HUES6 (cell line): ENCODE results near the gene NOXRED1.

Experiments
- H3K27ac ChIP-seq: 2 replicates; pipeline ENCODE4 v1.7.0; 2013; ENCODE audit warnings: low read depth, mild to moderate bottlenecking, low read length, inconsistent platforms
- H3K27me3 ChIP-seq: 2 replicates; pipeline ENCODE4 v1.6.1; 2013; ENCODE audit warnings: low read length; ENCODE audit not compliant: control insufficient read depth, insufficient read depth
- H3K36me3 ChIP-seq: 2 replicates; pipeline ENCODE4 v1.6.1; 2013; ENCODE audit warnings: low read length; ENCODE audit not compliant: control insufficient read depth, insufficient read depth
- H3K4me1 ChIP-seq: 2 replicates; pipeline ENCODE4 v1.6.1; 2013; ENCODE audit warnings: low read length; ENCODE audit not compliant: control insufficient read depth, insufficient read depth
- H3K4me3 ChIP-seq: 2 replicates; pipeline ENCODE4 v1.5.1; 2013; ENCODE audit warnings: low read depth, low read length
- H3K9ac ChIP-seq: one replicate; pipeline ENCODE4 v1.6.1; 2013; ENCODE audit warnings: mild to moderate bottlenecking, low read length
- H3K9me3 ChIP-seq: 2 replicates; pipeline ENCODE4 v1.6.1; 2013; ENCODE audit warnings: low read depth, low read length; ENCODE audit not compliant: control insufficient read depth, insufficient read depth

Gene NOXRED1

DNA sequence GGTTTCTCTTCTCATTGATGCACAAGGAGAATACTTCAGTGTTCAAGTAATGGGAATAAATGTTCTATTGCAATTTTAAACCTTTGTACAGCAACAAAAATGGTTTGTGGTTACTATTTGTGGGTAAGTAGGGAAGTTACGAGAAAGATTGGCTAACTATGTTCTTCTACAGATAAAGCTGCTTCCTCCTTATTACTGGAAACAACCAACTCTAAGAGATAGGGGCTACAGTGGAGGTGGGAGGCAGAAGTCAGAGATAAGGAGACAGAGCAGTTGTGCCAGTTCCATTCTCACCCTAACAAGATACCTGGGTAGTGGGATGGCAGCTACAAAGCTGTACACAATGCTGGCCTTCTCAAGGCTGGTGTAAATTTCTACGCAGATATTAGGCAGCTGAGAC is 16.2 kb downstream of the NOXRED1 start:
- H3K27ac ChIP-seq = no peak overlapping the region
- no peaks in the 10 kb centered on the region for H3K9me3 ChIP-seq
- H3K27me3 ChIP-seq = no peaks in the 10 kb centered on the region
- no peaks in the 10 kb centered on the region for H3K36me3 ChIP-seq
- H3K4me3 ChIP-seq = no peak overlapping the region
- H3K4me1 ChIP-seq = no peaks in the 10 kb centered on the region
- no peak overlapping the region for H3K9ac ChIP-seq

- no peaks in the 10 kb centered on the region for H3K27me3 ChIP-seq
- H3K9ac ChIP-seq = no peak overlapping the region
- no peaks in the 10 kb centered on the region for H3K4me1 ChIP-seq
- no peak overlapping the region for H3K27ac ChIP-seq
- no peaks in the 10 kb centered on the region for H3K9me3 ChIP-seq
- no peak overlapping the region for H3K4me3 ChIP-seq
- H3K36me3 ChIP-seq = no peaks in the 10 kb centered on the region
These were observed 16.6 kb downstream of the NOXRED1 start for GRCh38 chr14:77406718-77407117.

- no peaks in the 10 kb centered on the region for H3K4me1 ChIP-seq
- no peaks in the 10 kb centered on the region for H3K36me3 ChIP-seq
- no peak overlapping the region for H3K9ac ChIP-seq
- no peak overlapping the region for H3K27ac ChIP-seq
- H3K9me3 ChIP-seq = no peaks in the 10 kb centered on the region
- H3K4me3 ChIP-seq = no peak overlapping the region
- no peaks in the 10 kb centered on the region for H3K27me3 ChIP-seq
These were observed 17.2 kb downstream of the NOXRED1 start for GRCh38 chr14:77406086-77406485.

- no peaks in the 10 kb centered on the region for H3K9me3 ChIP-seq
- no peaks in the 10 kb centered on the region for H3K27me3 ChIP-seq
- H3K4me3 ChIP-seq = no peak overlapping the region
- H3K9ac ChIP-seq = no peak overlapping the region
- no peaks in the 10 kb centered on the region for H3K36me3 ChIP-seq
- H3K4me1 ChIP-seq = no peaks in the 10 kb centered on the region
- no peak overlapping the region for H3K27ac ChIP-seq
These were observed 19.6 kb downstream of the NOXRED1 start for GRCh38 chr14:77403768-77404167.

- no peak overlapping the region for H3K4me3 ChIP-seq
- H3K9ac ChIP-seq = no peak overlapping the region
These were observed 23.1 kb downstream of the NOXRED1 start for GRCh38 chr14:77400216-77400615.

GRCh38 chr14:77390188-77390587 is 33.1 kb downstream of the NOXRED1 start:
- no peaks in the 10 kb centered on the region for H3K27me3 ChIP-seq
- H3K27ac ChIP-seq = no peak overlapping the region
- no peak overlapping the region for H3K4me3 ChIP-seq
- no peaks in the 10 kb centered on the region for H3K9me3 ChIP-seq
- H3K9ac ChIP-seq = no peak overlapping the region
- no peaks in the 10 kb centered on the region for H3K36me3 ChIP-seq
- no peaks in the 10 kb centered on the region for H3K4me1 ChIP-seq

More at GRCh38 chr14:77400216-77400615, 23.1 kb downstream of the NOXRED1 start:
- H3K4me1 ChIP-seq = no peaks in the 10 kb centered on the region
- H3K36me3 ChIP-seq = no peaks in the 10 kb centered on the region
- H3K9me3 ChIP-seq = 0 out of 2 replicates have a peak, but pooled peaks cover 3% of the 10 kb centered on the region
- no peaks in the 10 kb centered on the region for H3K27me3 ChIP-seq
- no peak overlapping the region for H3K27ac ChIP-seq

GRCh38 chr14:77378701-77379100 is 44.6 kb downstream of the NOXRED1 start:
- H3K9me3 ChIP-seq = no peaks in the 10 kb centered on the region
- H3K36me3 ChIP-seq = no peaks in the 10 kb centered on the region
- no peak overlapping the region for H3K4me3 ChIP-seq
- no peaks in the 10 kb centered on the region for H3K27me3 ChIP-seq
- H3K27ac ChIP-seq = no peak overlapping the region
- H3K4me1 ChIP-seq = peaks cover 14% of the 10 kb centered on the region; the same call in 1 of the 2 replicates
- no peak overlapping the region for H3K9ac ChIP-seq

DNA sequence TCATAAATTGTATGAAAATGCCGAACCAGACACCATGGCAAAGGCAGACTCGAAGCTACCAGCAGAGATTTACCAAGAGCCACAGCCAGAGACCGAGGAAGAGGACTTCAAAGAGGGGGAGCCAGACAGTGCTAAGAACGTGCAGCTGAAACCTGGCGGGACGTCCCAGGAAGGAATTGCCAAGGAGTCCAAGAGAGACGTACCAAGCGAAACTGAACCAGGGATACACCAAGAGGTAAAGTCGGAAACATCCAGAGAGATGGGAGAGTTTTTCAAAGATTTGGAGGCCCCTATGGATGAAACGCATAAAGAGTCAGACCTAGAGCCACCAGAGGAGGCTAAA is 45.9 kb downstream of the NOXRED1 start:
- peak overlapping the region; percentile 97 for H3K4me3 ChIP-seq
- H3K27ac ChIP-seq = no peak overlapping the region
- H3K9me3 ChIP-seq = no peaks in the 10 kb centered on the region
- no peaks in the 10 kb centered on the region for H3K27me3 ChIP-seq
- peaks cover 14% of the 10 kb centered on the region; the same call in 1 of the 2 replicates for H3K4me1 ChIP-seq
- peak overlapping the region; percentile 78 for H3K9ac ChIP-seq
- no peaks in the 10 kb centered on the region for H3K36me3 ChIP-seq

DNA sequence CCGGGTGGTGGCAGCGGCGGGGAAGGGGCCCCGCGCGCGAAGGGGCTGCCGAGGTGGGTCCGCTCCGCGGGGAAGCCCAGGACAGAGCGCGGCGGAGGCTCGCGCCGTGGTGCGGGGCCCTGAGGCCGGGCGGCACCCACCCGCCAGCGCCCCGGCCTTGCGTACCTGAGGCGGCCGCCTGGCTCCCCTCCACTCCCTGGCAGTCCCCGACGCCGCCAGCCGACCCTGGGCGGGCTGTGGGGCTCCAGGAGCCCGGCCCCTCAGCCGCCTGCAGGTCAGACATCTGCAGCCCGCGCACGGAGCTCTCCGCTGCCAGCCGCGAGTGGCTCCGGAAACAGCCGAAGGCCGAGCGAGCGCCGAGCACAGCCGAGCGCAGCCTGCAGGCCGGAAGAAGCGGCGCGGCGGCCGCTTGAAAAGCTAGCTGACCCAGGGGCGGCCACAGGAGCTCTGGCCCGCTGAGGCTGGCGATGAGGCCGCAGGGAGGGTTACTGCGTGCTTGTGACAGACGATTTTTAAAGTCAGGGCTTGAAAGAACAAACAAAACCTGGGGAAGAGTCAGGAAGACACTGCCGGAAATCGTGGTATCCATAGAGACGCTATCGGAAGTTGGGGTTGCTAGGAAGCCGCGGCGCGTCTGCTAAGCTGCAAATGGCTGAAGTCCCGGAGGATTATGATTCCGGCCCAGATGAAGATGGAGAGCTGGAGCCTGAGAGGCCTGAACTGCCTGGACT is 46.4 kb downstream of the NOXRED1 start, which contains the start of the genes SAMD15 and TMED8:
TSS of gene SAMD15 (plus strand) at position 609 of the 731 bp plus-strand sequence. CDS start at position 649, 40 bp downstream.
TSS of gene TMED8 (minus strand) at position 324 of the 731 bp plus-strand sequence. CDS start at position 283, 41 bp downstream.
- H3K9ac ChIP-seq = peak within 1 kb of the TSS; percentile 78
- H3K4me3 ChIP-seq = peak within 1 kb of the TSS; percentile 97
- H3K4me1 ChIP-seq = peaks cover 14% of the 10 kb centered on the region; the same call in 1 of the 2 replicates
- peak within 1 kb of the TSS; percentile 79; the same call in 1 of the 2 replicates for H3K27ac ChIP-seq
- H3K36me3 ChIP-seq = no peaks in the 10 kb centered on the region
- no peaks in the 10 kb centered on the region for H3K9me3 ChIP-seq
- no peaks in the 10 kb centered on the region for H3K27me3 ChIP-seq

DNA sequence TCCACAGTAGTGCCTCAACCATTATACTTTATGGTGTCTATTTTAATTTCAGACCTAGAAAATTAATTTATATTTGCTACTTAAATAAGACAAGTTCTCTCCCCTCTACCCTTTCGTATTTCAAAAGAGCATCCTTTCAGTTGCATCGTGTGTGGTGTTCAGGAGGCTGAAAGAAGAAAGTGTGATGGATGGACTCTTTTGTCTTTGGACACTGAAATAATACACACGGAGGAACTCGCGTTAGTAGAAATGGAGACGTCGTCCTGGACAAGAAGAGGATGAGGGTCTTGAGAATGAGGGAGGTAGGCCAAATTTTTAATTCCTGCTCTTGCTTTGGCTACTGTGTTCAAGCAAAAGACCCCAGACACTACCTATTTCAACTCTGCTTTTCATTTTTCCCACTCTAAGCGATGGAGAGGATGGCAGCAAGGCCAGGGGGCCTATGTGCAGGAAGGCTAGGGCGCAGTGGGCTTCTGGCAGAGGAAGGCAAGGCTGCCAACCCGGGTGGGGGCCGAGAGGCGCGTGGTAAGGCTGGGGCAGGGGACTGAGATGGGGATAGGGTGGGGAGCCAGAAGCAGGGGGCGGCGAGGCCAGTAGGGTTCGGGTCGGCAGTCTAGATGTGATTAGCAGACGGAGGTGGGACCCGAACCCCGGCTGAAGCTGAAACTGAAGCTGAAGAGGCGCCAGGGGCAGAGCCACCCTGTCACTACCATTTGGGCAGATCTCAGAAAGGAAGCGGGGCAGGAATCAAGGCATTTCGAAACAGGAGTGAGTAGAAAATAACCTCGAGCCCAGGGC is 47.2 kb downstream of the NOXRED1 start:
- peak overlapping the region; percentile 79; the same call in 1 of the 2 replicates for H3K27ac ChIP-seq
- H3K4me3 ChIP-seq = peak overlapping the region; percentile 97
- H3K27me3 ChIP-seq = no peaks in the 10 kb centered on the region
- peak overlapping the region; percentile 78 for H3K9ac ChIP-seq
- peaks cover 14% of the 10 kb centered on the region; the same call in 1 of the 2 replicates for H3K4me1 ChIP-seq
- no peaks in the 10 kb centered on the region for H3K36me3 ChIP-seq
- no peaks in the 10 kb centered on the region for H3K9me3 ChIP-seq
